Measurements from ENCODE around the gene DRGX. TPM values are rescaled to one million over a fixed set of nuclear protein-coding genes. Genes with fewer than 3 reads are reported as not detected.

The DRGX gene
- under 1 TPM in 4 of 8 experiments, not detected in 4; 0.04 to 0.47 (median 0.31) TPM for total RNA-seq

DNA sequence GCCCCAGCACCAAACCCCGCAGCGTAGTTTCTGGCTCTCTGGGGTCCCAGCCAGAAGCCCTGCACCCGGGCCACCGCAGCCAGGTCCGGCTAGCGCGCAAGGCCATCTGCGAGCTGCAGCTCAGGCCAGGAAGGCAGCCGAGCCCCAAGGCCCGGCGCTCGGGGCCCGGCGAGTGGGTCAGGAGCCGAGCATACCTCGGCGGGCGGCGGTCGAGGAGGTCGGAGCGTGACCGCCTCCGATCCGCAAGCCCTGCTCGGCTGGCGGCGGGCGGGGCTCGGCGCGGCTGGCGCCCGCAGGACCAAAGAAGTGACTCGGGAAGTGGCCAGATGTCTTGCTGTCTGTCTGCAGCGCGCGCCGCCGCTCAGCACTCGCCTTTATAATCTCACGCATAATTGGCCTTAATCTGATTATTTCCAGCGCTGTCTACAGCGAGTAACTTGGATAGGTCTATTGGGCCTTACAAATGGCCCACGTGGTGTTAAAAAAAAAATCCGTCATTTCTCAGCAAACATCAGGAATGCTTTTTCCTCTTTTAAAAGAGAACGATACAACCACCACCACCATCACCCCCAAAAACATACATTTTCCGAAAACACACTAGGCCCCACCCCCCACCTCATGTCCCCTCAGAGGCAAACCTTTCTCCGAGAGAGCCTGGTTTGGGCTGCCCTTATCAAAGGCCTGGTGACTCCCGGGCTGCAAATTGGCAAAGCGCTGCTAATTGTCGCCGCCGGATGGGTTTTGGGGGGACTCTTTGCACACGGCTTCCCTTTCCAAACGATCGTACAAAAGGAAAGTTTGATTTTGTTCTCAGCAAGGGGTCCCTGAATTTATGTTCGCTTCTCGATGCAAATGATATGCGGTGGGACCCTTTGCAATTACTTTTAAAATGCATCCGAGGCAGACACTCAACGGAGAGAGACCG lies at the start of gene DRGX:
TSS of gene DRGX (minus strand) at position 349 of the 925 bp plus-strand sequence. CDS start 649 bp downstream, outside the sequence.
- 0 to 11% (median 4%) methylated on average over 4 to 20 of the region's 63 CpGs; no CpG with 5 or more reads in 2 of the 10 experiments for WGBS, 10 experiments
- peak in 7 of 8 experiments; percentile 4 to 49 (median 13) for ATAC-seq (replicated peaks in 6 of 8)
- Histone ChIP-seq H3K27ac (no peak within 1 kb of the TSS), H3K4me3 (peak within 1 kb of the TSS in 1 of 5 donors; percentile 7), H3K4me1 (replicated peaks in 1 of 2) (peaks cover 22 to 24% of the 10 kb centered on the region in 2 donors)
- in situ Hi-C loops (cut with MboI; ENCODE audit: low pct_unique_long_range_greater_than_20kb in 2 of 9, low sequenced_read_pairs in 9 of 9, unreplicated experiment in 9 of 9) = no loop called here

DNA sequence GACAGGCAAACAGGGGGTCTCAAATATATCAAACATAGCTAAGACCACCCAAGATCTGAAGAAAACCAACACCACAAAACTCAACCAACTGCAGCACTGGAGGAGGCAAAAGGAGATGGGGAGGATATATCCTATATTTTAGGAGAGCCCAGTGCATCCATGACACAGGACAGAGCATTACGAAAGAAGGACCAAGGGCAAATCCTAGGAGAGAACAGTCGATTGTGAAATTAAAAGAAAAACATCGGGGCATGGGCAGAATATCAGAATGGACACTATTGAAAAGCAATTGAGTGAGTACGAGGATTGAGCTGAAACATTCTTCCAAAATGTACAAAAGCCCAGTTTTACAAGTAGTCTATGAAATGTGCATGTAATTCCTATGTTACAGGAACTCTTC lies 48.5 kb upstream of the DRGX start:
- no peaks in the 10 kb centered on the region for H3K4me1 ChIP-seq (replicated peaks in 1 of 2)
- no peak overlapping the region for H3K27ac ChIP-seq
- ATAC-seq (replicated peaks in 6 of 8) = no peak
- in situ Hi-C loops (cut with MboI; ENCODE audit: low pct_unique_long_range_greater_than_20kb in 2 of 9, low sequenced_read_pairs in 9 of 9, unreplicated experiment in 9 of 9) = no loop called here
- 40 to 96% (median 78%) methylated on average over 1 to 4 of the region's 4 CpGs for WGBS, 10 experiments
- H3K4me3 ChIP-seq = no peak overlapping the region

DNA sequence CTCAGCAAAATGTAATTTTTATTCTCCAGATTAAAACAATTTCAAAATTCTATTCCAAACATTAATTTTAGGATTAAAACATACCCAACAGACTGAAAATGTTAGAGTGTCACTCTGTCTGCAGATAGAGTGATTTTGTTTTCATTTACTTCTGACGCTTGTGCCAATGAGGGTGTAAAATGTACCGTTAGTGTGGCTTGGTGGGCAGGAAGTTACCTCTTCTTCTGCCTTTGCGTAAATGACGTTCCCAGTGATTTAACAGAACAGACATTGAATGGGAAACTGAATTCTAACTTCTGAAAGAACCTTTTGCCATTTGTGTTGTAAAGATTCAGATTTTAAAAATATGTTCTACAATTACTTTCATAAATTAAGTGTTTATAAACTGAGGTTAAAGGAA lies 47.0 kb upstream of the DRGX start:
- Histone ChIP-seq H3K4me3 (no peak overlapping the region), H3K4me1 (replicated peaks in 1 of 2) (no peaks in the 10 kb centered on the region), H3K27ac (no peak overlapping the region)
- in situ Hi-C loops (cut with MboI; ENCODE audit: low pct_unique_long_range_greater_than_20kb in 2 of 9, low sequenced_read_pairs in 9 of 9, unreplicated experiment in 9 of 9) = no loop called here
- no peak for ATAC-seq (replicated peaks in 6 of 8)
- 76 to 100% (median 93%) methylated on average over 3 to 4 of the region's 4 CpGs; no CpG with 5 or more reads in 1 of the 10 experiments for WGBS, 10 experiments

DNA sequence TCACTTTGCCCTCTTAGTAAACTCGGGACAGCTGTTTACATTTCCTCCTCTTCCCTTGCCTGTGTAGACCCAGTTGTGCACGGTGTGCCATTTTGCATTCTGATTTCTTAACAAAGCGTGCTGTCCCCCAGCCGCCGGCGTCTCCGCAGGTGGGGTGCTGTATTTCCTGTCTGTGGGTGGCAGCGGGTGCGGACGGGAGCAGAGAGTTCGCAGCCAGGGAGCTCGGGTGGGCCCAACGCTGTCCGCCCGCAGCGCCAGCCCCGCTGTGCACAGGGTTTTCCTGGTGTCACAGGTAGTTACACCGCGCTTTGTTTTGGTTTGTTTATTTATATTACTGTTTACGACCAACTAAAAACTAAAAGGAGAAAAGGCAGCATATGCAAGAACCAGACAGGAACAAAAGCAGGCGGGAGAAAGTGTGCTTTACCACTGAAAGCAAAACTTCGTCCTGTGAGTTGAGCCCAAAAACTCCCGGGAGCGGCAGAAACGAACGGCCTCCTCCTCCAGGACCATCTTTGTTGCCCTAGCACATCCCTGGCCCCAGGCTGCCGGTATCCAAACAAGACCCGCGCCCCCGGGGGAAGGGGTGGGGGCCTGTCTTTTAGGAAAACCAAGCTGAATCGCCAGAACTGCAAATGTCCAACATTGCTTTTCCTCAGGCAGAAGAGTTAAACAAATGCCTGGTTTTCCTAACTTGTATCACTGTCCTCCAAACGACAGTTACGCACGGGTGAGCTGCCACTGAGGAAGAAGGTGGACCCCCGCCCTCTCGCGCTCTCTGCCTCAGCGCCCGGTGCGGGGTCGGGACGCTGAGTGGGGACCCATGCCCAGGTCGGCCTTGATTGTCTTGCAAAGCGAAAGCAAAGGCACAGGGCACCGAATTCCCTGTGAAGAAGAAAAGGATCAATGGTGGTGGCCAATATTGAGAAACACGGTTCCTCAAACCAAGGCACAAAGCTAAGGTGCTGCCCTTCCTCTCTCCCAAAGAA lies 45.9 kb upstream of the DRGX start:
- in situ Hi-C loops (cut with MboI; ENCODE audit: low pct_unique_long_range_greater_than_20kb in 2 of 9, low sequenced_read_pairs in 9 of 9, unreplicated experiment in 9 of 9) = no loop called here
- no peak for ATAC-seq (replicated peaks in 6 of 8)
- no peak overlapping the region for H3K27ac ChIP-seq
- H3K4me3 ChIP-seq = no peak overlapping the region
- no peaks in the 10 kb centered on the region for H3K4me1 ChIP-seq (replicated peaks in 1 of 2)
- 67 to 95% (median 87%) methylated on average over 2 to 27 of the region's 46 CpGs; no CpG with 5 or more reads in 1 of the 10 experiments for WGBS, 10 experiments

DNA sequence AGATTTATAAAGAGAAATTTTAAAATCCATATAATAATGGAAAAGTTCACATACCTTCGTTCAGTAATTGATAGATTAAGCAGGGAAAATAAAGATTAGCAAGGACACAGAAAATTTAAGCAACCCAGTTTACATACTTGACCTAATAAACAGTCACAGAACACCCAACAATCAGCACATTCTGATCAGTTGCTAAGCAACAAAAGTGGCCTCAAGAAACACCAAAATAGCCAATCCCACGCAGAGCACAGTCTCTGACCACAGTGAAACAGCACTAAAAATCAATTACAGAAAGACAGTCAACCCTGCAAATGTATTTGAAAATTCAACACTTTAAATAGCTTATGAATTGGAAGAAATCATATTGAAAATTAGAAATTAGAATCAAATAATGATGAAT lies 39.3 kb upstream of the DRGX start:
- H3K4me1 ChIP-seq (replicated peaks in 1 of 2) = no peaks in the 10 kb centered on the region
- ATAC-seq (replicated peaks in 6 of 8) = peak in 2 of 8 experiments; percentile 55 to 87
- in situ Hi-C loops (cut with MboI; ENCODE audit: low pct_unique_long_range_greater_than_20kb in 2 of 9, low sequenced_read_pairs in 9 of 9, unreplicated experiment in 9 of 9) = no loop called here
- H3K27ac ChIP-seq = no peak overlapping the region
- no peak overlapping the region for H3K4me3 ChIP-seq
- 33 to 85% (median 63%) methylated on average over 1 to 2 of the region's 2 CpGs; no CpG with 5 or more reads in 1 of the 10 experiments for WGBS, 10 experiments

DNA sequence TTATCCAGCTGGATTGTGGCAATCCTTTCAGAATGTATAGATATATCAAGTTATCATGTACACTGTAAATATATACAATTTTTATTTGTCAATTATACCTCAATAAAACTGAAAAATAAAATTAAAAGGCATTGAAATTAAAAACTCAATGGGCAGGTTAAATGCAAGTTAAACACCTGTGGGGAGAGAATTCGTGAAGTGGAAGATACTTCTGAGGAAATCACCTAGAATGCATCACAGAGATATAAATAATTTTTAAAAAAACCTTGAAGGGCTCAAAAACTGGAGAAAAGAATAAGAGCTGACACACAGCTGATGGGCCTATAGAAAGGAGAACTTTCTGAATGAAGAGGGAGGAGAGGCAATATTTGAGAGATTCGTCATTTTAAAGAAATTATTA lies 37.2 kb upstream of the DRGX start:
- no peak for ATAC-seq (replicated peaks in 6 of 8)
- H3K4me3 ChIP-seq = no peak overlapping the region
- 19 to 83% (median 68%) methylated on average over 2 of the region's 2 CpGs for whole genome bisulfite sequencing, 10 experiments
- in situ Hi-C loops (cut with MboI; ENCODE audit: low pct_unique_long_range_greater_than_20kb in 2 of 9, low sequenced_read_pairs in 9 of 9, unreplicated experiment in 9 of 9) = no loop called here
- no peak overlapping the region for H3K27ac ChIP-seq
- no peaks in the 10 kb centered on the region for H3K4me1 ChIP-seq (replicated peaks in 1 of 2)

DNA sequence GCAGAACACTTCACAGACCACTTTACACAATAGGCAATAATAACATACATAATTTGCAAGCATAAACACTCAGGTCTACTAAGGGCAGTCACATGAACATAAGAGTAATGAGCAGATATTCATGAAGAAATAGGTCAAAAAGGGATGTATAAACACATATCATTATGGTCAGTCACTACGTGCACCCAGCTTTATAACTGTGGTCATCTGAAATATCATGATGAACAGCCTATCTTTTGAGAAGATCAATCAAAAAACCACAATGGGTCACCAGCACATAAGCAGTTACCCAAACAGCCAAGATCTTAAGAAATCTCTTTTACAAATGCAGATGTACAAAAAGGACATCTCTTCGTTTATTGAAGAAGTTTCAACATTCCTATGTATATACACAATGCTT lies 35.5 kb upstream of the DRGX start:
- 0 to 100% (median 73%) methylated on average over 1 to 2 of the region's 2 CpGs; no CpG with 5 or more reads in 2 of the 10 experiments for WGBS, 10 experiments
- no peak overlapping the region for H3K27ac ChIP-seq
- in situ Hi-C loops (cut with MboI; ENCODE audit: low pct_unique_long_range_greater_than_20kb in 2 of 9, low sequenced_read_pairs in 9 of 9, unreplicated experiment in 9 of 9) = no loop called here
- H3K4me3 ChIP-seq = no peak overlapping the region
- no peaks in the 10 kb centered on the region for H3K4me1 ChIP-seq (replicated peaks in 1 of 2)
- no peak for ATAC-seq (replicated peaks in 6 of 8)

DNA sequence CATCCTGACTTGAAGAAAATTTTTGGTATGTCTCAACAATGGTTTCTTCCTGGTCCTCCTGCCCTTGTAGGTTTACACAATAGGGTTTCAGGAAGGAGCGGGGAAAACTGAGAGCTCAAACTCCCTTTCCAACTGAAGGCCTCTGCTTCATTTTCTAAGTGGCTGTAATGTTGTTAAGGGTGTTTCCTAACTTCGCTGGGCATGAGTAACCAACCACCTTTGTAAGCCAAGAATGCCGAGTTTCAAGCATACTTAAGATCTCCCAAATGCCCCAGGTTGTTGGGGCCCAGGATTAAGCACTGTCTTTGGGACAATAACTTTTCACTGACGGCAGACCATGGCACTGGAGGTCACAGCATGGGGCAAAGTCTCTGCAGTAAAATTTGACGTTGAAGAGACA lies 33.6 kb upstream of the DRGX start:
- ATAC-seq (replicated peaks in 6 of 8) = no peak
- in situ Hi-C loops (cut with MboI; ENCODE audit: low pct_unique_long_range_greater_than_20kb in 2 of 9, low sequenced_read_pairs in 9 of 9, unreplicated experiment in 9 of 9) = no loop called here
- no peak overlapping the region for H3K4me3 ChIP-seq
- 42 to 100% (median 69%) methylated on average over 1 to 5 of the region's 5 CpGs for WGBS, 10 experiments
- H3K4me1 ChIP-seq (replicated peaks in 1 of 2) = no peaks in the 10 kb centered on the region
- H3K27ac ChIP-seq = no peak overlapping the region

DNA sequence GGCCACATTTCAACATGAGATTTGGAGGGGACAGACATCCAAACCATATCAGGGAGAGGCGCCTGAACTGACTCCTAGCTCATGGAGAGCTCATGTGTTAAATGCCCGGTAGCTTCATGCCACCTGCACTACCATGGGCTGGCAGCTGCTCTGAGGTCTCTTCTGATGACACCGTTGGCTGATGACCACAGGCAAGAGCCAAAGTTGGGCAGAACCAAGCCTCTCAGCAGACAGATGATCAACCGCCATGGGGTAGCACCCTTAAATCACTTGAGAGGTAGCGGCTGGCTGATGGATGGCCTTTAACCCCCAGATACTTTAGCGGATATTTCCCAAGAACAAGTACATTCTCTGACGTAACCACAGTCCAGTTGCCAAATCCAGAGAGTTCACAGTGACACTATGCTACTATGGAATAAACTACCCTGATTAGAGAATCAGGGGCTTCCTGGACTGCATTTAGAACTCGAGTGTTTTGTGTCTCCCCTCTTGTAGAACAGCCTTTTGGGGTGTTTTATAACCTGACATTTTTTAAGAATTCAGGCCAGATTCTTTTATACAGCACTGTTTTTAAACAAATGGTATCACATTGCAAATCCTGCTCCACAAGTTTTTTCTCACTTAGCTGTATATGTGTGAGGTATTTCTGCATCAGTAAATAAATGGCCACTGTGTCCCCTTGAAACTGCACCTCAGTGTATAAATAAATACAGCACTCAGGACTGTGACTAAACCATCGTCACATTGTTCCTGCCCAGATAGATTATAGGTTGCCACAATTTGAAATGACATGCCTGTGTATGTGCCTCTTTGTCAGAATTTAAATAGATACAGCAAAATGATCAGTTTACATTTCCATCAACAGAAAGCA lies 30.8 kb upstream of the DRGX start:
- no peak for ATAC-seq (replicated peaks in 6 of 8)
- in situ Hi-C loops (cut with MboI; ENCODE audit: low pct_unique_long_range_greater_than_20kb in 2 of 9, low sequenced_read_pairs in 9 of 9, unreplicated experiment in 9 of 9) = no loop called here
- 40 to 100% (median 75%) methylated on average over 1 to 8 of the region's 9 CpGs for WGBS, 10 experiments

DNA sequence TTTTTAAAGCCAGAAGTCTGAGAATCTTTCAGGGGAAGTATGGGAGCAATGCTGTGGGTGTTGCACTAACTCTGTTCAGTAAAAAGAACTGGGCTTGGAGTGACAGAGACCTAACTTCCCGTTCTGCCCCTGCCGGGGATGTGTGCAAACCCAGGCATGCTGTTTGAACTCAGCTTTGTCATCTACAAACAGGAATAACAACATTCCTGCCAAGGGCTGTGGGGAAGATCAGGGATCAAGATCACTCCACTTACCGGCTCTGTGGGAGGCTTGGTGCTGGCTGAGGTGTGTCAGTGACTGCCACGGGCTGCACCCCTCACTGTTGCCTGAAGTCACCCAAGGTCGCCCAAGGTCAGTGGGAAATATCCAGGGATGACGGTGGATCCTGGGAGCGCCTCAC lies 23.1 kb upstream of the DRGX start:
- Histone ChIP-seq H3K27ac (no peak overlapping the region), H3K4me1 (replicated peaks in 1 of 2) (no peaks in the 10 kb centered on the region), H3K4me3 (no peak overlapping the region)
- 45 to 74% (median 64%) methylated on average over 1 to 6 of the region's 7 CpGs; no CpG with 5 or more reads in 4 of the 10 experiments for WGBS, 10 experiments
- in situ Hi-C loops (cut with MboI; ENCODE audit: low pct_unique_long_range_greater_than_20kb in 2 of 9, low sequenced_read_pairs in 9 of 9, unreplicated experiment in 9 of 9) = loop anchor here in 1 of 9 experiments (25.0 kb wide), 1 partner anchor 93 kb away; no protein-coding TSS in a partner anchor
- ATAC-seq (replicated peaks in 6 of 8) = no peak

More for the DNA sequence above, 30.8 kb upstream of the DRGX start:
- H3K4me3 ChIP-seq = no peak overlapping the region
- no peaks in the 10 kb centered on the region for H3K4me1 ChIP-seq (replicated peaks in 1 of 2)
- no peak overlapping the region for H3K27ac ChIP-seq

DNA sequence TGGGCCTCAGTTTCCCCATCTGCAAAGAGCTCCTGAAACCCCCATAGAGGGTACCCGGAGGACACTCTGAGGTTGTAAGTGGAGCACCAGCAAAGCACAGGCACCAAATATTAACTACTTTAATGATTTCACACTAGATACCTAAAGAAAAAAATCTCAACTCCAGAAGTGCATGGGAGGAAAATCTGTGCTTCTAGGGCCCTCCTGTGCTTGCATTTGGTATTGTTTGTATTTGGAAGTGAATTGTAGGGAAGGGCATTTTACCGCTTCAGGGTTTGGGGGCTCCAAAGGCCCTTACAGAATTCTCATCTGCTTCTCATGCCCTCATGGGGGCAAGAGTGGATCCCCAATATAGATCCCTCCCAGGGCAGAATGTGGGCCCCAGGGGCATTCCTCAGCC lies 22.4 kb upstream of the DRGX start:
- ATAC-seq (replicated peaks in 6 of 8) = no peak
- in situ Hi-C loops (cut with MboI; ENCODE audit: low pct_unique_long_range_greater_than_20kb in 2 of 9, low sequenced_read_pairs in 9 of 9, unreplicated experiment in 9 of 9) = loop anchor here in 1 of 9 experiments (25.0 kb wide), 1 partner anchor 94 kb away; no protein-coding TSS in a partner anchor
- H3K27ac ChIP-seq = no peak overlapping the region
- H3K4me1 ChIP-seq (replicated peaks in 1 of 2) = no peaks in the 10 kb centered on the region
- WGBS, 10 experiments = 71 to 100% (median 89%) methylated on average over 1 of the region's 2 CpGs; no CpG with 5 or more reads in 7 of the 10 experiments
- H3K4me3 ChIP-seq = no peak overlapping the region

DNA sequence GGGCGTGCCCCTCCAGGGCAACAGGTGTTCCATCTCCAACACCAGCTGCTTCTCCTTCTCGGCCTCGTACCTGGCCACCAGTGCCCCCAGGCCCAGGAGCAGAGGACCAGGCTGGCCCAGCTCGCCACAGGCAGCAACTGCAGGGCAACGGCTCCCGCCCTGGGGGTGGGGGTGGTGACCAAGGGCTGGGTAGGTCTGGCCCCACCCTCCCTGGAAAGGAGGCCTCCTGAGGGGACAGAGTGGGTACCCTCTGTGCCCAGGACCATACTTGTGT lies 22.1 kb upstream of the DRGX start:
- H3K27ac ChIP-seq = no peak overlapping the region
- no CpG with 5 or more reads among the region's 6 CpGs for WGBS, 10 experiments
- in situ Hi-C loops (cut with MboI; ENCODE audit: low pct_unique_long_range_greater_than_20kb in 2 of 9, low sequenced_read_pairs in 9 of 9, unreplicated experiment in 9 of 9) = loop anchor here in 1 of 9 experiments (25.0 kb wide), 1 partner anchor 94 kb away; no protein-coding TSS in a partner anchor
- no peaks in the 10 kb centered on the region for H3K4me1 ChIP-seq (replicated peaks in 1 of 2)
- no peak for ATAC-seq (replicated peaks in 6 of 8)
- no peak overlapping the region for H3K4me3 ChIP-seq

All from motor neuron (in vitro differentiated cells).